Measurements from ENCODE around the gene SBF1. TPM values are rescaled to one million over a fixed set of nuclear protein-coding genes. Genes with fewer than 3 reads are reported as not detected.
A peak's percentile ranks its signal among the peaks of the same experiment; 100 is the strongest.
"Not testable (repeated sequence)": the region's sequence is repeated elsewhere in the genome, so short reads cannot be mapped to it uniquely, and the experiment has no call there.

SBF1 gene
- total RNA-seq, 2 donors from 2014 or later: 99.3 to 99.8 TPM

DNA sequence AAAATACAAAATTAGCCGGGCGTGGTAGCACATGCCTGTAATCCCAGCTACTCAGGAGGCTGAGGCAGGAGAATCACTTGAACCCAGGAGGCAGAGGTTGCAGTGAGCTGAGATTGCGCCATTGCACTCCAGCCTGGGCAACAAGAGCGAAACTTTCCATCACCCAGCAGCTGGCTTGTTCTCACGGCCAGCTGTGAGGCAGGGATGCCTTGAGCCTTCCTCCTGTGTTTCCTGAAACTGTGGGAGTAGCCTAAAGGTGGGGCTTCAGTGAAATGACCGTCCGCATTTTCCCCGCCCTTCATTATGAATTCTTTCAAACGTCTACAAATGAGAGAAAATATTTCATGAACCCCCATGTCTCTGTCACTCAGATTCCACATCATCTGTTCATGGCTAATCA lies 65.9 kb downstream of the SBF1 start:
- ATAC-seq; DNase-seq (ENCODE audit: low spot score in 2 of 2); H3K9me3 Mint-ChIP-seq; H3K36me3 Mint-ChIP-seq: not testable (repeated sequence)
- H3K27ac Mint-ChIP-seq: peak overlapping the region in 1 of 2 donors; percentile 87

DNA sequence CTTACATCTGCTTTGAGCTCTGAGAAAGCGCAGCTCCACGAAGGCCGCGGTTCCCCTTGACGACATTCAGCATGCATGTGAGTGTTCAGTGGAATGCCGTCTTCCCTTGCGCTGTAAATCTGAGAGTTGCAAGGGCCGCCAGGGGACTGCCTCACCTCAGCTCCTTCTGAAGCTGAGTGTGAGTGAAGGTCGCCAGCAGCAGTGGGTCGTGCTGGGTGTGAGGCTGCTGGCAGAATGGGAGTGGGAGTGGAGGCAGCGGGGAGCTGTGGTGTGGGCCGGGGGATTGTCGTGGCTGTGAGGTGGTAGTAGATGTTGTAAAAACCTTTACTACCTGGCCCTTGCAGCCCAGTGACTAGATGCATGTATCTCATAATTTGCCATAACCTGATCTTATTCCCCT lies 66.5 kb downstream of the SBF1 start:
- no peaks in the 10 kb centered on the region for H3K9me3 Mint-ChIP-seq
- DNase-seq (ENCODE audit: low spot score in 2 of 2) (no peak), ATAC-seq (no peak)
- no peak overlapping the region for H3K27ac Mint-ChIP-seq
- H3K36me3 Mint-ChIP-seq: no peaks in the 10 kb centered on the region

DNA sequence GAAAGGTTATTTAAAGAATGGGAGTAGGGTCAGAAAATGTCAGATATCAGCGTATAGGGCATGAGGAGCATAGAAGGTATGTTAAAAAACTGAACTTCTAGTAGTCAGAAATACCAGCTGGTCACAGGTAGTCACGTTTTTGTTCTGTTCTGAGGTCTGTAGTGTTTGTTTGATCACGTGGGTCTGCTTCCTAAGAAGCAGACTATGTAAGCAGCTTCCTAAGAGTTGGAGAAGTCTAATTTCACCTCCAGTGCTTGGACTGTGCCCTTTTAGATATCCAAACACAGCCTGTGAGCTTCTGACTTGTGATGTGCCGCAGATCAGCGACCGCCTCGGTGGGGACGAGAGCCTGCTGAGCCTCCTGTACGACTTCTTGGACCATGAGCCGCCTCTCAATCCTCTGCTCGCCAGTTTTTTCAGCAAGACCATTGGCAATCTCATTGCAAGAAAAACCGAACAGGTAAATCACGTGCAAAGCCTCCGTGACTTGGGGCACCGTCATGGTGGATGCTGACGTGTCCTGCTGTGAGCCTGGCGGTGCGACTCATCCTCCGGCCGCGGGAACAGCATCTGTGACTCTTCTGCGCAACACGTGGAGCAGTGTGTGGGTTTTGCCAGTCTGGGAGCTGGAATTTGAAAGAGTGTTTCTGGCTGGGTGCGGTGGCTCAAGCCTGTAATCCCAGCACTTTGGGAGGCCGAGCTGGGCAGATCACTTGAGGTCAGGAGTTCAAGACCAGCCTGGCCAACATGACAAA lies 68.2 kb downstream of the SBF1 start:
- Mint-ChIP-seq H3K9me3 (no peaks in the 10 kb centered on the region), H3K27ac (peak overlapping the region; percentile 73 to 94), H3K36me3 (no peaks in the 10 kb centered on the region)
- ATAC-seq (no peak), DNase-seq (ENCODE audit: low spot score in 2 of 2) (no peak)

DNA sequence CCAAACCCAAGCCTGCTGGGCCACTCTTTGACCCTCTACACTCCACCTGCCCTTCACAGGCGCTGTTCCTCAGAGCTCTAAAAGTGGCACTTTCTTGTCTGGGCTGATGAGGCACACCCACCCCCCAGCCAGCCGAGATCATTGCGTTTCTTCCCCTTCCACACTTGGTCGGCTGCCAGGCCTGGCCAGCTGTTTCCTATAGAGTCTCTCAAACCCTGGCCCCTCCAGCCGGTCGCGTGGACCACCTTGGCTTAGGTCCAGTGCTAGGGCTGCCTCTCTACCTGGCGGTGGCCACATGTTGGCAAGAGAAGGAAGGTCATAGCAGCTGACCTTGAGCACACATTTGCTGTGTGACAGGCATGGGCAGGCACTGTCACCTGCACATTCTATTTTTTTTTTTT lies 71.1 kb downstream of the SBF1 start:
- Mint-ChIP-seq H3K9me3 (no peaks in the 10 kb centered on the region), H3K36me3 (no peaks in the 10 kb centered on the region), H3K27ac (peak overlapping the region; percentile 82 to 87)
- DNase-seq (ENCODE audit: low spot score in 2 of 2) (no peak), ATAC-seq (no peak)

DNA sequence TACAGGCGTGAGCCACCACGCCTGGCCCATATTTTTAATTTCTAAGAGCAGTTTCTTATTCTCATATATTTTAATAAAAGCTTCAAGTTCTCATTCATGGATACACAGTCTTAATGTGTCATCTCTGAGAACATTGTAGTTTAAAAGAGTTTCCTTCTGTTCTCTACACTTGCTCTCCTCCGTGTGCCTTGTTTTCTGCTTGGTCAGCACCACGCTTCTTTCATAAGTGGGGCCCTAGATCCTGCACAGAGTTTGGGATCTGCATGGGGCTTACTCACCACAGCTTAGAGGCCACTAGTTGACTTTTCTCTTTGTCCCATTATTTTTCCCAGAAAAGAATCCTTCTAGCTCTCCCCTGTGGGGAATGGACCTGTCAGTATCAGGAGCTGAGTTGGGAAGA lies 72.9 kb downstream of the SBF1 start:
- DNase-seq (ENCODE audit: low spot score in 2 of 2) (no peak), ATAC-seq (no peak)
- peak overlapping the region; percentile 38 to 82 for H3K27ac Mint-ChIP-seq
- no peaks in the 10 kb centered on the region for H3K9me3 Mint-ChIP-seq
- no peaks in the 10 kb centered on the region for H3K36me3 Mint-ChIP-seq

DNA sequence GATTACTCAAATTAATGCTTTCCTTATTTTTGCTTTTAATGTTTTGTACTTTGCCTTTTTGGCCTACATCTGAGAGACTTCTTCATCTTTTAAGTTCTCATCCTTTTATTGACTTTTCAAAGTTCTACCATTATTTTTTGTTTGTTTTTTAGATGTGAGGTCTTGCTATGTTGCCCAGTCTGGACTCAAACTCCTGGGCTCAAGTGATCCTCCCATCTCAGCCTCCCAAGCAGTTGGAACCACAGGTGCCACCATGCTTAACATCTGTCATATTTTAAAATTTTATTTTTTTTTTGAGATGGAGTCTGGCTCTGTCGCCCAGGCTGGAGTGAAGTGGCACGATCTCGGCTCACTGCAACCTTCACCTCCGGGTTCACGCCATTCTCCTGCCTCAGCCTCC lies 73.9 kb downstream of the SBF1 start:
- no peak for DNase-seq (ENCODE audit: low spot score in 2 of 2)
- peak overlapping the region in 1 of 2 donors; percentile 79 for H3K27ac Mint-ChIP-seq
- no peak for ATAC-seq
- no peaks in the 10 kb centered on the region for H3K36me3 Mint-ChIP-seq
- no peaks in the 10 kb centered on the region for H3K9me3 Mint-ChIP-seq

DNA sequence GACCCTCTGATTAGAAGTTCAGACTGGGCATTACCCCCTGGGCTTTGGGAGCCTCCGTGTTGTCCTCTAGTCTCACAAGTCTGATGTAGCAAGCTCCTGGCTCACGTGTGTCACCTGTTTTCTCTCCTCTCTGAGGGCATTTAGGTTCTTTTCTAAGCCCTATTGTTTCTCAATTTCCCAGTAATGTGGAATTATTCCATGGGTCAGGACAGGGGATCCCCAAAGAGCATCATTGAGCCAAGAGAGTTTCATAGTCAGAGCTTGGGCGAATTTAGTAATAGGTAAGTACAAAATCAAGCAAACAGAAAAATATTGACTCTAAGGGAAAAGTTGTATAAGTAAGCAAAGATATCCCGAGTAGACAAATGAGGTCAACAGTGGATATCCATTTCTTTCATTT lies 74.4 kb downstream of the SBF1 start:
- no peaks in the 10 kb centered on the region for H3K36me3 Mint-ChIP-seq
- ATAC-seq (no peak), DNase-seq (ENCODE audit: low spot score in 2 of 2) (no peak)
- H3K27ac Mint-ChIP-seq: peak overlapping the region in 1 of 2 donors; percentile 78
- no peaks in the 10 kb centered on the region for H3K9me3 Mint-ChIP-seq

DNA sequence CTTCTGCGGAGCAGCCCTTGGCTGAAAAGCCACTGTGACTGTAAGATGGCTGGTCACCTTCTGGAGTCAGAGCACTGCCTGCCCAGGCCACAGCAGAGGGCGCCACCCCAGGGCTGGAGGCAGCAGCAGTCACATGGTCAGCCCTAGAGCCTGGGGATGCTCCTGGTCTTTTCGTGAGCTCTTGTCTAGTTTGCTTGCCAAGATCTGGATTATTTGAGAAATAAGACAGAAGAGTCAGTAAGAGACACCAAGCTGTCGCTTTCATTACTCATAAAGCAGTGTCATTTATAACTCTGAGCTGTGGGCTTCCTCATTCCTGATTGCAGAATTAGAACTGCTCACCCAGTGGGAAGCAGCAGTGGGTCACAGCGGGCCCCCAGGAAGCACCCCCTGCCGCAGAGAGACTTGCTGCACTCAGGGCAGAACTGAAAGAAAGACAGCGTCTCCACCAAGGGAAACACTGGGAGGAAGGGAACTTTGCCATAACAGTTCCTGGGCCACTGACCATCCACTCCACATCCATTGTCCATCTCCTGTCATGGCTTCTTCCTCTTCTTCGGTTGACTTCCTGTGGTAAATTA lies 75.0 kb downstream of the SBF1 start:
- DNase-seq (ENCODE audit: low spot score in 2 of 2): peak in 1 of 2 donors; percentile 26
- peak overlapping the region; percentile 16 to 78 for H3K27ac Mint-ChIP-seq

DNA sequence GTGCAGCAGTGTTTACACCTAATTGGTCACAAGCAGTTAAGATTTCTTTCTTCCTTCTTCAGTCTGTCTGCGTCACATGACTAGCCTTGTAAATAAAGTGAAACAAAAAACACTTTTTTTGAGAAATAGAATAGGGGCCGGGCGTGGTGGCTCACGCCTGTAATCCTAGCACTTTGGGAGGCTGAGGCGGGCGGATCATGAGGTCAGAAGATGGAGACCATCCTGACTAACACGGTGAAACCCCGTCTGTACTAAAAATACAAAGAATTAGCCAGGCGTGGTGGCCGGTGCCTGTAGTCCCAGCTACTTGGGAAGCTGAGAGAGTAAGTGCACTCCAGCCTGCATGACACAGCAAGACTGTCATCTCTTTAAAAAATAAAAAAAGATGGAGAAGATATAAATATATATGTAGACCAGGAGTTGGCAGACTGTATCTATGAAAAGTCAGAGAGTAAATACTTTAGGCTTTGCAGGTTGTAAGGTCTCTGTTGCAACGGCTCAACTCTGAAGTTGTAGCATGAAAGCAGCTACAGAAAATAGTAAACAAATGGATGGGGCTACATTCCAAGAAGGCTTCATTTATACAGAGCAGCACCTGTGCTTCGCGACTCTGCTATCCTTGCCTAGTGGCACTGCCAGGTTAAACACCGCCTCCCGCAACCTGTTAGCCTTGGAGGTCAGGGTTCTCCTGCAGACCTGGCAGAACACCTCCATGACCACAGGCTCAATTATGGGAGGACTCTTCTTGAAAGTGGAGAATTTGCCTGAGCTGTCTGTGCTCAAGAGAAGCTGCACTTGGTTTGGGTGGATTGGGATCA lies 75.8 kb downstream of the SBF1 start:
- Mint-ChIP-seq H3K9me3 (no peaks in the 10 kb centered on the region), H3K27ac (peak overlapping the region; percentile 16 to 78), H3K36me3 (no peaks in the 10 kb centered on the region)
- DNase-seq (ENCODE audit: low spot score in 2 of 2) (no peak), ATAC-seq (peak in 1 of 2 donors; percentile 26)

More for the DNA sequence above, 75.0 kb downstream of the SBF1 start:
- Mint-ChIP-seq H3K9me3 (no peaks in the 10 kb centered on the region), H3K36me3 (no peaks in the 10 kb centered on the region)
- peak; percentile 73 to 78 for ATAC-seq

DNA sequence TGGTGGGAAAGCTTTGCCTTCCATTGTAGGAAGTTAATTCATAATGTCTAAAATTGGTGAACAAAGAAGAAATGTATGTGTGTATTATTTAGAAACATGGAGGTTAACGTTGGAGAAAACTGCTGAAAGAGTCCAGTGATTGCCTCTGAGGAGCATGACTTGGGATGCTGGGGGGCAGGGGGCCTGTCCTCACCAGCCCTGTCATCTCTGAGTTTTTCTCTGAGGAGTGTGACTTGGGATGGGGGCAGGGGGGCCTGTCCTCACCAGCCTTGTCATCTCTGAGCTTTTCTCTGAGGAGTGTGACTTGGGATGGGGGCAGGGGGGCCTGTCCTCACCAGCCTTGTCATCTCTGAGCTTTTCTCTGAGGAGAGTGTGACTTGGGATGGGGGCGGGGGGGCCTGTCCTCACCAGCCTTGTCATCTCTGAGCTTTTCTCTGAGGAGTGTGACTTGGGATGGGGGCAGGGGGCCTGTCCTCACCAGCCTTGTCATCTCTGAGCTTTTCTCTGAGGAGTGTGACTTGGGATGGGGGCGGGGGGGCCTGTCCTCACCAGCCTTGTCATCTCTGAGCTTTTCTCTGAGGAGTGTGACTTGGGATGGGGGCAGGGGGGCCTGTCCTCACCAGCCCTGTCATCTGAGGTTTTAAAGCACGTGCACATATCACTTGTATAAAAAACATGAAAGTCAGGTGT lies 77.3 kb downstream of the SBF1 start:
- H3K36me3 Mint-ChIP-seq, H3K9me3 Mint-ChIP-seq, ATAC-seq: not testable (repeated sequence)
- peak overlapping the region; percentile 71 to 96 for H3K27ac Mint-ChIP-seq
- DNase-seq (ENCODE audit: low spot score in 2 of 2): peak in 1 of 2 donors; percentile 59

DNA sequence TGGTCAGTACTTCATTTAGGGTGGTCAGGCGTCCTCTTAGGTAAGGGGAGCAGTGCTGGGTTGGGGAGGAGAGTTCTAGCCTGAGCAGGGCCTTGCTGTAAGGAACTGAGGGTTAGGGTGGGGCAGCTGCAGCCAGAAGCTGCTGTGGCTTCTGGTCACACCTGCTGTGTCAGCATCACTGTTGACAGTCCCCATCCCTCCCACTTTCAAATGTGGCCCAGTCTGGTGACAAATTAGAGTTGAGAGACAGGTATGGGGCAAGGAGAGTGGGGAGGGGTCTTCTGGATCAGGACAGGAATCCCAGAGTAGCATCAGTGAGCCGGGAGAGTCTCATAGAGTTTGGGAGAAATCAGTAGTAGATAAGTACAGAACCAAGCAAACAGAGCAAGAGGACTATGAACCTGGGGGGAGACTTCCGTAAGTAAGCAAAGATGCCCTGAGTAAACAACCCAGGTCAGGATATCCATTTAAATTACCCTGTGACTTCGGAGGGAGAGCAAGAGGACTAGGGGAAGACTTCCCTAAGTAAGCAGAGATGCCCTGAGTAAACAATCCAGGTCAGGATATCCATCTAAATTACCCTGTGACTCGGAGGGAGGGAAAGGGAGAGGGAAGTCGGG lies 78.0 kb downstream of the SBF1 start:
- Mint-ChIP-seq H3K27ac (peak overlapping the region; percentile 71 to 96), H3K9me3 (no peaks in the 10 kb centered on the region), H3K36me3 (no peaks in the 10 kb centered on the region)
- ATAC-seq: no peak
- no peak for DNase-seq (ENCODE audit: low spot score in 2 of 2)

Other genes with a start within 250 kb of the SBF1 start
- 10 to 100 TPM; 49.6 to 50.9 TPM for gene TUBGCP6, start 230.0 kb downstream of the SBF1 start, total RNA-seq
- 10 to 100 TPM; 43.7 to 67.3 TPM for gene HDAC10, start 223.8 kb downstream of the SBF1 start, total RNA-seq
- gene MAPK12, start 213.4 kb downstream of the SBF1 start, total RNA-seq: 10 to 100 TPM in 1 of 2 donors, 1 to 10 TPM in 1; 7.1 to 14.2 TPM
- 10 to 100 TPM; 15.6 to 25.7 TPM for gene MAPK11, start 204.7 kb downstream of the SBF1 start, total RNA-seq
- 10 to 100 TPM; 10.3 to 13.1 TPM for gene PLXNB2, start 167.4 kb downstream of the SBF1 start, total RNA-seq
- 1 to 10 TPM; 4.1 to 4.3 TPM for gene DENND6B, start 148.0 kb downstream of the SBF1 start, total RNA-seq
- gene PPP6R2, start 131.7 kb downstream of the SBF1 start, total RNA-seq: 10 to 100 TPM; 42.6 to 48.3 TPM
- gene ADM2, start 6.5 kb upstream of the SBF1 start, total RNA-seq: 1 to 10 TPM; 6.0 to 7.0 TPM
- under 1 TPM in 1 of 2 donors, not detected in 1; 0.25 TPM for gene MIOX, start 11.8 kb upstream of the SBF1 start, total RNA-seq
- 10 to 100 TPM; 54.2 to 76.7 TPM for gene LMF2, start 32.7 kb upstream of the SBF1 start, total RNA-seq
- 100 to 1,000 TPM; 121 to 130 TPM for gene NCAPH2, start 33.2 kb upstream of the SBF1 start, total RNA-seq
- 1 to 10 TPM in 1 of 2 donors, not detected in 1; 4.8 TPM for gene SCO2, start 50.6 kb upstream of the SBF1 start, total RNA-seq
- gene TYMP, start 55.0 kb upstream of the SBF1 start, total RNA-seq: 10 to 100 TPM; 20.8 to 74.5 TPM
- 10 to 100 TPM in 1 of 2 donors, 1 to 10 TPM in 1; 2.6 to 11.0 TPM for gene KLHDC7B, start 70.9 kb upstream of the SBF1 start, total RNA-seq
- gene SYCE3, start 87.9 kb upstream of the SBF1 start, total RNA-seq: 1 to 10 TPM in 1 of 2 donors, under 1 TPM in 1; 0.80 to 3.9 TPM
- 10 to 100 TPM; 61.8 to 92.2 TPM for gene CPT1B, start 103.4 kb upstream of the SBF1 start, total RNA-seq
- gene CHKB, start 107.8 kb upstream of the SBF1 start, total RNA-seq: 100 to 1,000 TPM in 1 of 2 donors, 10 to 100 TPM in 1; 83.8 to 127 TPM
- gene MAPK8IP2, start 125.8 kb upstream of the SBF1 start, total RNA-seq: under 1 TPM; 0.27 to 0.54 TPM
- gene ARSA, start 153.1 kb upstream of the SBF1 start, total RNA-seq: 10 to 100 TPM; 23.8 to 24.7 TPM
- gene SHANK3, start 197.8 kb upstream of the SBF1 start, total RNA-seq: under 1 TPM in 1 of 2 donors, not detected in 1; 0.66 TPM